CD4-positive, alpha-beta T cell treated with Interferon gamma for 1 hour (primary cell): ENCODE results near the gene ITM2B.

Experiments
- DNase-seq: peaks from one replicate; pipeline ENCODE4 v3.0.0-alpha.2; 2020

The ITM2B gene

GRCh38 chr13:48315969-48316650 lies 83.1 kb downstream of the ITM2B start:
- DNase-seq, result no peak

- no peak for DNase-seq
Measured at GRCh38 chr13:48316826-48317510, 84.0 kb downstream of the ITM2B start.

- no peak for DNase-seq
Measured at GRCh38 chr13:48317511-48318376, 84.7 kb downstream of the ITM2B start.

DNA sequence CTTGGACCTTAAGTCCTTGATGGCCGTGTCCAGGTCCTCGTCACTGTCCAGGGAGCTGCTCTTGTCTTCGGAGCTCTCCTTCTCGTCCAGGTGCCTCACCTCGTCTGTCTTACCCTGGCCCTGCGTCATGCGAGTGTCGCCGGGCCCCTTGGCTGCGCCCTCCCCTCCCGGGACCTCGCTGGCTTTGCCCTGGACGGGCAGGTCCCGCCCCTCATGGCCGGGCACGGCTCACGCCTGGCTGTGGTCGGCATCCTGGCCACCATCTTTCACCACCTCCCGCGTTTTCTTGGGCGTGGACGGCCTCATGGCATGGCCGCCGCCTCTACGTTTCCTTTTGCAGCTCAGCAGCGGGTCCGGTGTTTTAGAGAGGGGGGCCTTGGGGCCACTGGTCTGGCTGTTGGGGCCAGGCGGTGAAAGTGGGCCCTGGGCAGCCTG lies 85.4 kb downstream of the ITM2B start:
- DNase-seq, result no peak

DNA sequence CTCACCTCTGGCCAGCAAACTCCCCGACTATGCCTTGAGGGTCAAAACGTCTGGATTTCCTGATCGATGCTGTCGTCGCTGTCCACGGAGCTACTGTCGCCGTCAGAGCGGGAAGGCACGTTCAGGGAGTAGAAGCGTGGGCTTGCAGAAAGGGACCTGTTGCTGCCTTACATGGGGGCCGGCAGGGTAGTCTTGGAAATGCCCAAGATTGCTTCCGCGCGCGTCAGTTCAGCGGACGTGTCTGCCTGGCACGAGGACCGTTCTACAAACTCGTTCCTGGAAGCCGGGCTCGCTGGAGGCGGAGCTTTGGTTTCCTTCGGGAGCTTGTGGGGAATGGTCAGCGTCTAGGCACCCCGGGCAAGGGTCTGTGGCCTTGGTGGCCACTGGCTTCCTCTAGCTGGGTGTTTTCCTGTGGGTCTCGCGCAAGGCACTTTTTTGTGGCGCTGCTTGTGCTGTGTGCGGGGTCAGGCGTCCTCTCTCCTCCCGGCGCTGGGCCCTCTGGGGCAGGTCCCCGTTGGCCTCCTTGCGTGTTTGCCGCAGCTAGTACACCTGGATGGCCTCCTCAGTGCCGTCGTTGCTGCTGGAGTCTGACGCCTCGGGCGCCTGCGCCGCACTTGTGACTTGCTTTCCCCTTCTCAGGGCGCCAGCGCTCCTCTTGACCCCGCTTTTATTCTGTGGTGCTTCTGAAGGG lies 86.0 kb downstream of the ITM2B start:
- no peak for DNase-seq
